ENCODE results near the gene GABRD.
"Not testable (repeated sequence)": the region's sequence is repeated elsewhere in the genome, so short reads cannot be mapped to it uniquely, and the experiment has no call there.

GABRD gene, protein sequence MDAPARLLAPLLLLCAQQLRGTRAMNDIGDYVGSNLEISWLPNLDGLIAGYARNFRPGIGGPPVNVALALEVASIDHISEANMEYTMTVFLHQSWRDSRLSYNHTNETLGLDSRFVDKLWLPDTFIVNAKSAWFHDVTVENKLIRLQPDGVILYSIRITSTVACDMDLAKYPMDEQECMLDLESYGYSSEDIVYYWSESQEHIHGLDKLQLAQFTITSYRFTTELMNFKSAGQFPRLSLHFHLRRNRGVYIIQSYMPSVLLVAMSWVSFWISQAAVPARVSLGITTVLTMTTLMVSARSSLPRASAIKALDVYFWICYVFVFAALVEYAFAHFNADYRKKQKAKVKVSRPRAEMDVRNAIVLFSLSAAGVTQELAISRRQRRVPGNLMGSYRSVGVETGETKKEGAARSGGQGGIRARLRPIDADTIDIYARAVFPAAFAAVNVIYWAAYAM

DNA sequence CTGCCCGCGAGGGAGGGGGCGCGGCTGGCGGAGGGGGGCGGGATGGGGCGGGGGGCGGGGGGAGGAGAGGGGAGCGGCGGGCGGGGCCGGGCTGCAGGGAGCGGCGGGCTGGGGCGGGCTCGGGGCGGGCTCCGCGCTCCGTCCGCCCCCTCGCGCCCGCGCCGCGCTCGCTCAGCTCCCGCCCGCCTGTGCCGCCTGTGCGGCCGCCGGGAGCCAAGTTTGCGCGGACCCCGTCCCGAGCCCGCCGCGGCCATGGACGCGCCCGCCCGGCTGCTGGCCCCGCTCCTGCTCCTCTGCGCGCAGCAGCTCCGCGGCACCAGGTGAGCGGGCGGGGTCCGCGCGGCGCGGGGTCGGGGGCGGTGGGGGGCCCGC, at the start of gene GABRD:
TSS of gene GABRD (plus strand) at position 174 of the 372 bp plus-strand sequence. CDS start at position 253, 79 bp downstream.
- DNase-seq (ENCODE audit: low read depth in 1 of 2, low spot score in 1 of 2), result no peak

DNA sequence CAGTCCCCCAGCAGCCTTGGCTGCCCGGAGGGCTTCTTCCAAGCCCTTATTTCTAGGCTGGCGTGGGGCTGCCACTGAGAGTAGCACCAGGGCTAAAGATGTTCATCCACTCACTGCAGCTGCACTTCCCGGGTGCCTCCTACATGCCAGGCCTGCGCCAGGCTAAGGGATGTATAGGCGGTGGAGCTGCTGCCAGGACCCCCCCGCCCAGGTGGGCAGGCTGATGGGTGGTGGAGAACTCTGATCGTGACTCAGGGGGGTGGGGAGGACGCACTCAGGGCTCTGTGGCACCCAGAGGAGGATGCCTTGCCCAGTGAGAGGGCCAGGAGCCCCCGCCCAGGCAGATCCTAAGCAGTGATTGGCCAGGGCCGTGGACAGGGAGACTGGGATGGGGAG, 49.6 kb upstream of the GABRD start:
- DNase-seq (ENCODE audit: low read depth in 1 of 2, low spot score in 1 of 2), result no peak

DNA sequence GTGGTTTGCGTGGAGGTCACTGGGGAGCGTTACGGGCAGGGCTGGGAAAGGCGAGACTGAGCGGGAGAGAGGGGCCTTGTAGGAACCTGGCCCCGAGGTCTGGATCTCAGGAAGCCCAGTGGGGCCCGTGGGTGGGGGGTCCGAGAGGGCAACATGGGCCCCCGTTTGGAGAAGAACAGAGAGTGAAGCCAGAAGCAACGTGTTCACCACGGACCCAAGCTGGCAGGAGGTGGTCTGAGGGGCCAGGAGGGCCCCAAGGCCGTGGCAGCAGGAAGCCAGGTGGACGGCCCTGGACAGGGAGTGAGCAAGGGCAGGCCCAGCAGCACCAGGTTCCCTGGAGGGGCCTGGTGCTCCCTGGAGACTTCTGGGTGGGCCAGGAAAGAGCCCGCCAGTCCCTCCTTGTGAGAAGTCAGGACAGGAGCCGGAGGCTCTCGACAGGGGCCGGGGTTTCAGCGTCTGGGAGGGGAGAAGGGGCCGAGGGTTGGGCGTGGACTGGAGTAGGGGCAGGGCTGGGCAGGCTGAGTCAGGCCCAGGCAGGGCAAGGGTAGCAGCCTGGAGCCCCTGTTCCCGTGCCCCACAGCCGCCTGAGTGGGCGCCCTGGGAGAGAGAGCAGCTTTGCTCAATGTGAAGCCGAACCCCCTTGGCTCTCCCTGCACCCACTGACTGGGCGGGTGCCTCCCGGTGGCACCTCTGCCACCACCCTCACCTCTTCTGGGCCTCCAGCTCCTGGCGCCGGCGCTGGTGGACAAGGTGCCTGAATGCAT, 49.0 kb upstream of the GABRD start:
- DNase-seq (ENCODE audit: low read depth in 1 of 2, low spot score in 1 of 2), result no peak

DNA sequence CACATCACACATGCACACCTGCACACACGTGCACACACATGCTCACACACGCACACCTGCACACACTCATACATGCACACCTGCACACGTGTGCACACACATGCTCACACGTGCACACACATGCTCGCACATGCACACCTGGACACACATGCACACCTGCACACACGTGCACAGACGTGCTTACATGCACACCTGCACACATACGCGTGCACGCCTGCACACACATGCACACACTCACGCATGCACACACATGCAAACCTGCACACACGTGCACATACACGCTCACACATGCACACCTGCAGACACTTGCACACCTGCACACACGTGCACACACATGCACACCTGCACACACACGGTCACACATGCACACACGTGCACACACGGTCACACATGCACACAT, 48.1 kb upstream of the GABRD start:
- no peak for DNase-seq (ENCODE audit: low read depth in 1 of 2, low spot score in 1 of 2)

DNA sequence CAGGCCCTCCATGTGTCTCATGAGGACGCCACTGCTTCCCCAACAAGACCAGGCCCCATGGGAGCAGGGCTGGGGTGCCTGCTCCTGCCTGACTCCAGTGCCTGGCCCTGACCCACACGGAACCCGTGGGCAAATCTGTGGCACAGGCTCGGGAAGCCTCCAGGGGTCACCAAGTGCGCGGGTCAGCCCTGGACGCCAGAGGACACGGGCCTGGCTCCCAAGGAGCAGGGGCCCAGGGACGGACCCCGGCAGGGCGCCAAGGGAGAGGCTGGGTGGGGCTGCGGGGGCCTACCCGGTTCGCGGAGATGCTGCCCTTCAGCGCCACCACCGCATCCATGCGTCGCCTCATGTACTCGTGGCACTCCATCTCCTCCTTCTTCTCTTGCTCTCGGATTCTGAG, 47.5 kb upstream of the GABRD start:
- no peak for DNase-seq (ENCODE audit: low read depth in 1 of 2, low spot score in 1 of 2)

DNA sequence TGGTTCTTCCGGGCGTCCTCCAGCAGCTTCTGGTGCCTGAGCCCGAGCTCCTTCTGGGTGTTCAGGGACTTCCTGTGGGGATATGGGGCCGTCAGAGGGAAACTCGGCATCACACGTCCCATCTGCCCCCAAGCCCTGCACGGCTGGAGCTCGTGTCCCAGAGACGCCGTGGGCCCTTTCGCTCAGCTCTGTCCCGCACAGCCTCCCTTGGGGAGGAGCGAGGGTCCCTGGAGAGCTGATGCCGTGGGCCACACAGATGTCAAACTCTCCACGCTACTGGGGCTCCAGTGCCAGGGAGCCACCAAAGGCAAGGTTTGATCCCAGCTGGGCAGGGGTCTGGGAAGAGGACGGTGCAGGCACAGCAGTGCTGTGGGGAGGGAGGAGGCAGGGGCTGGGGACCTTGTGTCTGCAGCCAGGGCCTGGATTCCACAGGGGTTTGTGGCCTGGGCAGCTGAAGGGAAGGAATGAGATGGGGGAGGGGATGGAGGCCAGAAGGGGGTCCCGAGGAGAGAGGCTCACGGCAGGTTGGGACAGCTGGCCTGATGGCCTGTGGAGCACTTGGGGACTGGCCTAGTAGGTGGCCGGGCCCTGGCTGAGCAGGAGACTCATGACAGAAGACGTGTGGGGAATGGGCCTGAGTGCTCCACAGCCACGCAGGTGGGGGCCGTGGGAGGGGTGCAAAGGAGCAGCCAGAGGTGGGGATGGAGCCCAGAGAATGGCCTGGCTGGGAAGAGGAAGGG, 46.0 kb upstream of the GABRD start:
- DNase-seq (ENCODE audit: low read depth in 1 of 2, low spot score in 1 of 2), result no peak

DNA sequence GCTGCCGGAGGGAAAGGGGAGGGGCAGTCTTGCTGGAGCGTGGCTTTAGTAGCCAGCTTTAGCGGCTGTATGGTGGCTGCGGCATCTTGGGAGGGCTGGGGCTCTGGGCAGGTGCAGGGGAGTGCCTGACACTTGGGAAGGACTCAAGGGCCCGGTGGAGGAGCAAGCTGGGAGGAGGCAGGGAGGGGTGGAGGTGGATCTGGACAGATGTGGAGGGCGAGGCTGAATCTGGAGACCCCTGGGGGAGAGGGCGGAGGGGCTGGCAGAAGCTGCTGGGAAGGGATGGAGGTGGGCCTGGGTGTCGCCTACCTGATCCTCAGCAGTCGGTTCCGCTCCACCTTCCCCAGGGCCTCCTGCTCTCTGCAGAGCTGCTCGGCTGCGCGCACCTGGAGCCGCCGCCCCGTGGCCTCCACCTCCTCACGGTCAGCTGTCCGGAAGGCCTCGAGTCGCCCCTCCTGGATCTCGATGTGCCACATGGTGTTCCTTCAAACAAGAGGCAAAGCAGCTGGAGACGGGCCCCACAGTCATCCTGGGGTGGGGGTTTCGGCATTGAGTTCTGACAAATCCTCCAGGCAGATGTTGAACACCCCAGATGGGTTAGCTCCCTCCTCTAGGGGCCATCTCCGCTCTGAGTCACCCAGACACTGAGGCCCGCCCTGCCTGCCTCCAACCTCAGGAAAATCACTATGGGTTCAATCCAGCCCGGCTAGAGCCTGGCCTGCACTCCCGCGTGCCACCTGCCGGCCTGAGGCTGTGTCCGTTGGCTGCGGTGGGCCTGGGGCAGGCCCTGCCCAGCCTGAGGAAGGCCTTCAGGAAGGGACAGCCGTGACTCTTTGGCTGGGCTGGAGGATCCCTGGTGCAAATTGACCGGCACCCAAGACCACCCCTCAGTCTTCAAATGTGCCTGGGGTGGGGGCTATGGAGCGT, 45.2 kb upstream of the GABRD start:
- DNase-seq (ENCODE audit: low read depth in 1 of 2, low spot score in 1 of 2), result no peak

DNA sequence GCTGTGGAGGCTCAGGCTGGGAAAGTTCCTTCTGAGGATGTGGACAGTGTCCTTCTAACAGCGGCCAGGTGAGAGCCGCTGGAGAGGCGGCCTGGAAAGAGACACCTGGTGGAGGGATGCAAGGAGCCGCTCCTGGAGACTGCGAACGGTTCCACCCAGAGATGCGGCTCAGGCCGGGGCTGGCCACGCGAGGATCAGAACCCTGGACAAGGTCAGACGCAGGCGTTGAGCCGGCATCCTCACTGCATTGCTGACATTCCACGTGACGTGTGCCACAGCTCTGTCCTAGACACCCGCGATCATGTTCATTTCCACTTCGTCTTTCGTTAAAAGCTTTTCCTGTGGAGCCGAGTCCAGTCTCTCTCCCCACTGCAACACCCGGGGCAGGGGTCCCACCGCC, 44.3 kb upstream of the GABRD start:
- no peak for DNase-seq (ENCODE audit: low read depth in 1 of 2, low spot score in 1 of 2)

DNA sequence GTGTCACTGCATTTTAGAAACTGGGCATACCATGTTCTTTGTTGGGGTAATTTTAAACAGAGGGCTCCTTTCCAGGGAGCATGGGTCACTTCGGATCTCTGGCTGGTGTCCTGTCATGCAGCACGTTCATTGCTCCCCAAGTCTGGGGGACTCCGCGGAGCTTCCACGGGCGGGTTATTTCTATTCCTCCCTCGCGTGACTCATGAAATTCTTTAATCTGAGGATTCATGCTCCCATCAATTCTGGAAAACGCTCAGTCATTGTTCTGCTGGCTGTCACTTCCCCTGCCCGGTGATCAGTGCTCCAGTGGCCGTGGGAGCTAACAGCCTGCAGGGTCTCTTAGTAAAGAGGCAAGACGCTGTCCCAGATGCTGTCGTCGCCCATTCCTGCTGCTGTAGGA, 43.6 kb upstream of the GABRD start:
- DNase-seq (ENCODE audit: low read depth in 1 of 2, low spot score in 1 of 2), result no peak

DNA sequence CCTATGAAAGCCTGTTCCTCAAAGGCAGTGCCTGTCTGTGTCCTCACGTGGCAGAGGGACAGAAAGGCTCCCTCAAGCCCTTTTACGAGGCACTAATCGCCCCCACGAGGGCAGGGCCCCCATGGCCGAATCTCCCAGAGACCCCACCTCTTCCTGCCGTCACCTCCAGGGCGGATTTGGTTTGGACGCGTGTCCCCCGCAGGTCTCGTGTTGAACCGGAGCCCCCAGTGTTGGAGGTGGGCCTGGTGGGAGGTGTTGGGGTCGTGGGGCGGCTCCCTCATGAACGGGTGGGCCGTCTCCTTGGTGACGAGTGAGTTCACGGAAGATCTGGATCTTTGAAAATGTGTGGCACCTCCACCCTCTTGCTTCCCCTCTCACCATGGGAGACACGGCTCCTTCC, 43.1 kb upstream of the GABRD start:
- DNase-seq (ENCODE audit: low read depth in 1 of 2, low spot score in 1 of 2), result no peak

DNA sequence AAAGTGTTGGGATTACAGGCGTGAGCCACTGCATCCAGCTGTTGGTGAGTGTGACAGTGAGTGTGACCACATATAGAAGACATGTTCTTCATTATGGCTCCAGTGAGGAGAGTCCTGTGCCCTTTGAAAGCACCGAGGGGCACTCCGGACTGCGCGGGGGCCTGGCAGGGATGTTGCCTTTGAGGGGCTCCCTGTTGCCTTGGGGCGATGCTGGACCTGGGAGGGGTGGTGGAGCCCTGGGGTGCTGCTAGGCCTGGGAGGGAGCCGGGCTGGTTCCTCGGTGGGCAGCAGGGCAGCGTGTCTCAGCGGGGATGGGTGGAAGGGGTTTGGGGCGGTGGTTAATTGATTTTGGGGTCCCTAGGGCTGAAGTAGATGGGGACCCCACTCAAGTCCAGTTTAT, 41.0 kb upstream of the GABRD start:
- no peak for DNase-seq (ENCODE audit: low read depth in 1 of 2, low spot score in 1 of 2)

DNA sequence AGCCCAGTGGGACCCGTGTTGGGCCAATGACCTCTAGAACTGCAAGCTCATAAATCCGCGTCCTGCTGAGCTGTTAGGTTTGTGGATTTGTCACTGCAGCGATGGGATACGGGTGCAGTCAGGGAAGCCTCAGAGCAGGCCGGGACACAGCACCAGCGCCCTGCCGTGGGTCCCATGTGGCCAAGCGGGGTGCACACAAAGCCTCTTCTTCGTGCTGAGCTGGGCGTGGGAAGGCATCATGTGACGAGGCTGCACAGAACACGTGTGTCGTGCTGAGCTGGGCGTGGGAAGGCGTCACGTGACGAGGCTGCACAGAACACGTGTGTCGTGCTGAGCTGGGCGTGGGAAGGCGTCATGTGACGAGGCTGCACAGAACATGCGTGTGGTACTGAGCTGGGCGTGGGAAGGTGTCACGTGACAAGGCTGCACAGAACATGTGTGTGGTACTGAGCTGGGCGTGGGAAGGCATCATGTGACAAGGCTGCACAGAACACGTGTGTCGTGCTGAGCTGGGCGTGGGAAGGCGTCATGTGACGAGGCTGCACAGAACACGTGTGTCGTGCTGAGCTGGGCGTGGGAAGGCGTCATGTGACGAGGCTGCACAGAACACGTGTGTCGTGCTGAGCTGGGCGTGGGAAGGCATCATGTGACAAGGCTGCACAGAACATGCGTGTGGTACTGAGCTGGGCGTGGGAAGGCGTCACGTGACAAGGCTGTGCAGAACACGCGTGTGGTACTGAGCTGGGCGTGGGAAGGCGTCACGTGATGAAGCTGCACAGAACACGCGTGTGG, 40.3 kb upstream of the GABRD start:
- DNase-seq (ENCODE audit: low read depth in 1 of 2, low spot score in 1 of 2), result not testable (repeated sequence)

DNA sequence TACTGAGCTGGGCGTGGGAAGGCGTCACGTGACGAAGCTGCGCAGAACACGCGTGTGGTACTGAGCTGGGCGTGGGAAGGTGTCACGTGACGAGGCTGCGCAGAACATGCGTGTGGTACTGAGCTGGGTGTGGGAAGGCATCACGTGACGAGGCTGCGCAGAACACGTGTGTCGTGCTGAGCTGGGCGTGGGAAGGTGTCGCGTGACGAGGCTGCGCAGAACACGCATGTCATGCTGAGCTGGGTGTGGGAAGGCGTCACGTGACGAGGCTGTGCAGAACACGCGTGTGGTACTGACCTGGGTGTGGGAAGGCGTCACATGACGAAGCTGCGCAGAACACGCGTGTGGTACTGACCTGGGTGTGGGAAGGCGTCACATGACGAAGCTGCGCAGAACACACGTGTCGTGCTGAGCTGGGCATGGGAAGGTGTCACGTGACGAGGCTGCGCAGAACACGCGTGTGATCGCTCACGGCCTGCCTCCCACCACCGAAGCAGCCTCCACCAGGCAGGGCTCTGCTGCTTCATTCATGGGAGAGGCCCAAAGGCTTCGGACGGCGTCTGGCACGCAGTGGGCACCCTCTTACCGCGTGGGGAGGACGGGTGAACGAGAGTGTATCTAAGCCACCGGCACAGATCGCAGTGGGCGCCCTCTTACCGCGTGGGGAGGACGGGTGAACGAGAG, 39.5 kb upstream of the GABRD start:
- DNase-seq (ENCODE audit: low read depth in 1 of 2, low spot score in 1 of 2), result no peak

DNA sequence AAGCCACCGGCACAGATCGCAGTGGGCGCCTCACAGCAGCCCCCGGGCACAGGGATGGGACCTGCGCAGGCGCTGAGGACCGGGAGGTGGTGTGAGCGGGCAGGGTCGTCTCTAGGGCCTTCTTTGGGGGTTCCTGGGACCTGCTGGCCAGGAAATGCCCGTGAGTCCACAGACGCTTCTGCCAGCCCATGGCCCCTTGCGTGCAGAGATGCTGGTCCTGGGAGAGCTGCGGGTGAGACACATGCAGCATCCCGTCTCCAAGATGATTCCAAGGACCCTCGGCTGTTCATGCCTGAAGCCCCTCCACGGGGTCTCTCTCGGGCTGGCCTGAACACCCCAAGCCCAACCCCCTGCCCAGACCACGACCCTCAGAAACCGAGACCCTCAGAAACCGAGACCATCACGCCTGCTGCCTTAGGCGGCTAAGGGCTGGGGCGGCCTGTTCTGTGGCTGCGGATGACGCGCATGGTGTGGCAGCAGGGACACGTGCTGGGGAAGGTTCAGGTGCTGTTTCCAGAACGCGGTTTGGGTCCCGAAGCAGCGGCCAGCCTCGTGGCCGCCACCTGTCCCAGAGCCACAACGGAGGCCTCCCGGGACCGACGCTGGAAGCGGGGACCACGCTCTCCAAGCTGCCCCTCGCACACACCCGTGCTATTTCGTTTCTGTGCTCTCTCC, 38.5 kb upstream of the GABRD start:
- DNase-seq (ENCODE audit: low read depth in 1 of 2, low spot score in 1 of 2), result no peak

DNA sequence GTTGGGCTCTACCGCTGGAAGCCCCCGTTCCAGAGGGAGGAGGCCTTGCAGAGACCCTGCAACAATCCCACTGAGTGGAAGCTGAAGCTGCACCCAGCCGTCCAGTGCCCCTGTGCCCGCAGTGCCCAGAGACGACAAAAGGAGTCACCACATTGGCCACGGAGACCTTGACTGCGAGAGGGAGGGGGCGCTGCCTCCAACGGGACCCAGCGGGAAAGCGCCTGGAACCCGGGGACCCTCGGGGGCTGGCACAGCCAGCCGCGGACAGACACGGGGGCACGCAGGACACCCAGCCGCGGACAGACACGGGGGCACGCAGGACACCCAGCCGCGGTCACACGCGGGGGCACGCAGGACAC, 38.0 kb upstream of the GABRD start:
- no peak for DNase-seq (ENCODE audit: low read depth in 1 of 2, low spot score in 1 of 2)

DNA sequence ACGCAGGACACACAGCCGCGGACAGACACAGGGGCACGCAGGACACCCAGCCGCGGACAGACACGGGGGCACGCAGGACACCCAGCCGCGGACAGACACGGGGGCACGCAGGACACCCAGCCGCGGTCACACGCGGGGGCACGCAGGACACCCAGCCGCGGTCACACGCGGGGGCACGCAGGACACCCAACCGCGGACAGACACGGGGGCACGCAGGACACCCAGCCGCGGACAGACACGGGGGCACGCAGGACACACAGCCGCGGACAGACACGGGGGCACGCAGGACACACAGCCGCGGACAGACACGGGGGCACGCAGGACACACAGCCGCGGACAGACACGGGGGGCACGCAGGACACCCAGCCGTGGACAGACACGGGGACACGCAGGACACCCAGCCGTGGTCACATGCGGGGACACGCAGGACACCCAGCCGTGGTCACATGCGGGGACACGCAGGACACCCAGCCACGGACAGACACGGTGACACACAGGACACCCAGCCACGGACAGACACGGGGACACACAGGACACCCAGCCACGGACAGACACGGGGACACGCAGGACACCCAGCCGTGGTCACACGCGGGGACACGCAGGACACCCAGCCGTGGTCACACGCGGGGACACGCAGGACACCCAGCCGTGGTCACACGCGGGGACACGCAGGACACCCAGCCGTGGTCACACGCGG, 37.4 kb upstream of the GABRD start:
- DNase-seq (ENCODE audit: low read depth in 1 of 2, low spot score in 1 of 2), result not testable (repeated sequence)

DNA sequence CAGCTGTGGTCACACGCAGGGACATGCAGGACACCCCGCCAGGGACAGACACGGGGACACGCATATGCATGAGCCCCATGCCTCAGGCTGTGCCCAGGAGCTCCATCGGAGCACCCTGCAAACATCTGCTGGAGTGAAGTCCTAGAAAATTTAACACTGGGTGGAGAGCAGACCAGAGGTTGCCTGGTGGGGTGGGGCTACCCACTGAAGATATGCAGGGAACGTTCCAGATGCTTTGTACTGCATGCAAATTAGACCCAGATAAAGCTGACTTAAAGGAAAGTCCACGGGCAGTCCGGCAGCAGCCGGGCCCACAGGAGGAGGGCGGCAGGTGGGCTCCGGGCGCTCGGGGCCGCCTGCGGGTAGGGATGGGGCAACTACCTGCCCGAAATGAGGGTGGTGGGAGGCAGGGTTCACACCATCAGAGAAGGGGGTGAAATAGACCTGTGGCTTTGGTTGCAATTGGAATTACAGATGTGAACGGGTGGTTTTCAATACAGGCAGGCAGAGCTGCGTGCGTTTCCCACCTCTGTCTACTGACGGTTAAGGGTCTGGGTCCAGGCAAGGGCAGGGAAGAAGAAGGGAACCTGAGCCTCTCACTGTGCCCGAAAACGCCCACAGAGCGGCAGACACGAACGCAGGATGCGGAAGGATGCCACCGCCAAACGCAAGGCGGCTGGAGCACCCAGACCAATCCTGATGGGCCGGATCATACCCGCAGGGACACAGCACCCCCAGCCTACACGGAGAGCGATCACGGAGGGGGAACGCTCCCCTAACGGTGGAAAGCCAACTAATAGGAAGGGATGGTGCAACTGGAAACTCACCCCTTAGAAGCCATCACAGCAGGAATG, 36.5 kb upstream of the GABRD start:
- no peak for DNase-seq (ENCODE audit: low read depth in 1 of 2, low spot score in 1 of 2)
